SK-N-SH treated with all-trans-retinoic acid at 6 μM for 48 hours (cell line): ENCODE data around the gene GPD1.

Experiments used
- RARB ChIP-seq: fragments of 250-450 bp; sonication (Bioruptor Pico); IDR thresholded peaks from 2 replicates; pipeline ENCODE4 v1.8.0; 2021; ENCODE audit warnings: mild to moderate bottlenecking, moderate library complexity
- ZC3H10 ChIP-seq: fragments of 250-450 bp; sonication (Bioruptor Pico); IDR thresholded peaks from 2 replicates; pipeline ENCODE4 v1.5.1; 2021; ENCODE audit warnings: mild to moderate bottlenecking, moderate library complexity

GRCh38 chr12:50059440-50060119 is 44.2 kb upstream of the GPD1 start:
- TF ChIP-seq ZC3H10 (CRISPR knock-in tag): no peak
- TF ChIP-seq RARB (CRISPR knock-in tag): no peak
